Measurements from ENCODE around the gene ITGA1.

The ITGA1 gene

DNA sequence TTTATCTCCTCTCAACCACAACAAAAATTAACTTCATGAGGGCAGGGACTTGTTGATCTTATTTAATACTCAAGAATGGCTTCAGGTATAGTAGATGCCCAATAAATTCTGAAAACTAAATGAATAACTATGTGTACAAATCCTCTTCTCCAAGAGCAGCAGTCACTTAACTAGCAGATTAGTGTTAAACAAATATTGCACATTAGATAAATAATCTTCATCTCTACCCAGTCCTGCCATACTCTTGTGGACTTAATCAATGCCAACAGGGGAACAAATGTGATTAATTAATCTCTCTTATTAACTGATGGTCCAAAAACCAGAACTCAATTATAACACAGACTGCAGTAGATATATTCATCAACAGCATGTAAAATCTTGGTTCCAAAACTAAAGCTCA is 15.0 kb upstream of the ITGA1 start:
- TF ChIP-seq, protein P1, sequence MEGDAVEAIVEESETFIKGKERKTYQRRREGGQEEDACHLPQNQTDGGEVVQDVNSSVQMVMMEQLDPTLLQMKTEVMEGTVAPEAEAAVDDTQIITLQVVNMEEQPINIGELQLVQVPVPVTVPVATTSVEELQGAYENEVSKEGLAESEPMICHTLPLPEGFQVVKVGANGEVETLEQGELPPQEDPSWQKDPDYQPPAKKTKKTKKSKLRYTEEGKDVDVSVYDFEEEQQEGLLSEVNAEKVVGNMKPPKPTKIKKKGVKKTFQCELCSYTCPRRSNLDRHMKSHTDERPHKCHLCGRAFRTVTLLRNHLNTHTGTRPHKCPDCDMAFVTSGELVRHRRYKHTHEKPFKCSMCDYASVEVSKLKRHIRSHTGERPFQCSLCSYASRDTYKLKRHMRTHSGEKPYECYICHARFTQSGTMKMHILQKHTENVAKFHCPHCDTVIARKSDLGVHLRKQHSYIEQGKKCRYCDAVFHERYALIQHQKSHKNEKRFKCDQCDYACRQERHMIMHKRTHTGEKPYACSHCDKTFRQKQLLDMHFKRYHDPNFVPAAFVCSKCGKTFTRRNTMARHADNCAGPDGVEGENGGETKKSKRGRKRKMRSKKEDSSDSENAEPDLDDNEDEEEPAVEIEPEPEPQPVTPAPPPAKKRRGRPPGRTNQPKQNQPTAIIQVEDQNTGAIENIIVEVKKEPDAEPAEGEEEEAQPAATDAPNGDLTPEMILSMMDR (IDR thresholded peaks at IDR 0.05; ENCODE audit: insufficient read depth, low read length, poor library complexity, severe bottlenecking) = no peak
- no peaks in the 10 kb centered on the region for H3K36me3 ChIP-seq (ENCODE audit: control insufficient read depth, insufficient read depth, low read length)
- no peaks in the 10 kb centered on the region for H3K27me3 ChIP-seq (replicated peaks; ENCODE audit: control insufficient read depth, insufficient read depth, low read length)
- H3K4me3 ChIP-seq (replicated peaks; ENCODE audit: low read depth, low read length) = no peak overlapping the region
- no peak for DNase-seq (ENCODE audit: extremely low read depth, insufficient read length)

DNA sequence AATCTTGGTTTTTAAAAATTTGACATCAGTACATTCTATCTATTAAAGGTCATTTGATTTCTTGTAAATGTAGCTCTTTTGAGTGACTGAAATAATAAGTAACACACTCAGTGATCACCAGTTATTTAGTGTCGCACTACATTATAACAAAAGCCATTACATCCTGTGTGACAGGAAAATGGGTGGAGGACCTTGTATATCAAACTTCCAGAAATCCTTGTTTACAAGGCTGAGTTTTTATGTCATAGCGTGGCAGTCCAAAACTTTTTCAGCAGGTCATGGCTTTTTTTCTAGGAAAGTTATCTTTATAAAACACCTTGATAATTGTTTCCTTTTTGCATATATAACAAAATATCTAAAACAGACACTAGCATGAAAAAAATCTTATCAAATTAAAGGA is 14.4 kb upstream of the ITGA1 start:
- H3K4me3 ChIP-seq (replicated peaks; ENCODE audit: low read depth, low read length) = no peak overlapping the region
- TF ChIP-seq, protein P1 (IDR thresholded peaks at IDR 0.05; ENCODE audit: insufficient read depth, low read length, poor library complexity, severe bottlenecking) = no peak
- H3K36me3 ChIP-seq (ENCODE audit: control insufficient read depth, insufficient read depth, low read length) = no peaks in the 10 kb centered on the region
- DNase-seq (ENCODE audit: extremely low read depth, insufficient read length) = no peak
- no peaks in the 10 kb centered on the region for H3K27me3 ChIP-seq (replicated peaks; ENCODE audit: control insufficient read depth, insufficient read depth, low read length)

DNA sequence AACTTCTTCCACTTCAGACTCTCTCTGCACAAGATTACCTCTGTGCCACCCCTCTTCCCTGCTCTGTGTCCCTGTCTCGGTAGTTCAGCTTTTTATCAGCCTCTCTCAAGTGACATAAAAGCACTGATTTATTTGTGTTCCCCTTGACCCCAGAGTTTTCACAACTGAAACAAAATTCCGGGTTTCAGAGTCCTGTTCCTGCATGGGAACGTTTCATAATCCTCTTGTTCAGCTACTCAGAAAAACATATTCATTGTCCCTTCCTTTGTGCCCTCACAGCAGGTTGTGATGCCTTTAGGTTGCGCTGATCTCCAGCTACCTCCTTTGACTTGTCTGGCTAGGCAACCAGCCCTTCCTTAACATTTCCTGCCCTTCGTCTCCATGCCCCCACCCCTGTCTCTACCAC is 13.7 kb upstream of the ITGA1 start:
- Histone ChIP-seq H3K4me3 (replicated peaks; ENCODE audit: low read depth, low read length) (no peak overlapping the region), H3K27me3 (replicated peaks; ENCODE audit: control insufficient read depth, insufficient read depth, low read length) (no peaks in the 10 kb centered on the region), H3K36me3 (ENCODE audit: control insufficient read depth, insufficient read depth, low read length) (no peaks in the 10 kb centered on the region)
- TF ChIP-seq, protein P1 (IDR thresholded peaks at IDR 0.05; ENCODE audit: insufficient read depth, low read length, poor library complexity, severe bottlenecking) = no peak
- DNase-seq (ENCODE audit: extremely low read depth, insufficient read length) = no peak

DNA sequence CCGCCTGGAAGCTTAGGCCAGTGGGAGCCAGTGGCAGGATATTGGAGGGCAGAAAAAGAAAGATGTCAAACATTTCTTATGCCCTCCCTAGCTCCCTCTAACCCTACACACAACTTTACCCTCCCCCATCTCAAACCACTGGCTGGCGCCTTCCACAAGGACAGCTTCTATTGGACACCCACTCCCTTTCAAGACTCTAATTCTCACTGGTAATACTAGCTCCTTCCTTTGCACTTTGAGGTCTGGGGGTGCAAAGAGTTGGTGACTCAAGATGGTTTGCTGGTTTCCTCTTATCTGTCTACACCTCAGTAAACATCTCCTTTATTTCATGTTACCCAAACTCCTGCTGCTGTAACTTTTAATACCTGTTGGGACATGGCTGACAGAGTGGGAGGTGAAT is 11.6 kb upstream of the ITGA1 start:
- TF ChIP-seq, protein P1 (IDR thresholded peaks at IDR 0.05; ENCODE audit: insufficient read depth, low read length, poor library complexity, severe bottlenecking) = no peak
- Histone ChIP-seq H3K4me3 (replicated peaks; ENCODE audit: low read depth, low read length) (no peak overlapping the region), H3K27me3 (replicated peaks; ENCODE audit: control insufficient read depth, insufficient read depth, low read length) (no peaks in the 10 kb centered on the region), H3K36me3 (ENCODE audit: control insufficient read depth, insufficient read depth, low read length) (no peaks in the 10 kb centered on the region)
- no peak for DNase-seq (ENCODE audit: extremely low read depth, insufficient read length)

DNA sequence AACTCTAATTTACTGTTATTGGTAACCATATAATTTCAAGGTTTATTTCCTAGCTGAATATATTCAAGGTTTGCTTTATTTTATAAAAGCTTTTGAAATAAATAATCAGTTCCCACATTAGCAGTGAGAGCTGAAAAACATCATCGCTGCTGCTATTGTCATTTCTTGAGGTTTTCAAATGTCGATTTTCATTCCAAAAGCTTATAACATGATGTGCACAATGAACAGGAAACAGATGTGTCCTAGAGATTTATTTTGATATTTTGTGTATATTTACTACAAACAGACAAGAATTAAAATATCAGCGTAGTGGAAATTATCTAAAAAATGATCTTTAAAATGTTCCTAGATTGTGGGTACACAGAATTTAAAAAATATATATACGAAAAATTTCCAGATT is 10.5 kb upstream of the ITGA1 start:
- no peak overlapping the region for H3K4me3 ChIP-seq (replicated peaks; ENCODE audit: low read depth, low read length)
- TF ChIP-seq, protein P1 (IDR thresholded peaks at IDR 0.05; ENCODE audit: insufficient read depth, low read length, poor library complexity, severe bottlenecking) = no peak
- H3K27me3 ChIP-seq (replicated peaks; ENCODE audit: control insufficient read depth, insufficient read depth, low read length) = no peaks in the 10 kb centered on the region

DNA sequence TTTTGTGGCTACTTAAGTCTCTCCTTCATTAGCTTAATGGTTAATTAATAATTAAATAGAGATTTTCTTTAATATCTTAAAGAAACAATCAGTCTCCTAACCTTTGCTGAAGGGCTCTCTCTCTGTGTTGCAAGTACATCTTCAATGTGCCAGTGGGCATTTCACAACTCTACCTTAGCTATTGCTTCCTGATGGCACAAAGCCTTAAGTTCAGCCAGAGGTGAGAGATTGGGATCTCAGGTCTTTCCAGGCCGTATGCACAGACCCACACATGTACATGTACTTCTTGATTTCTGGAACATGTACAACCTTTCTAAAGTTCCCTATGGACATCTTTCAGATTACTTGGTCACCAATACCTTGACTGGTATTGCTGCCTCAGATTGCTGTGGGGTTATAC is 8.9 kb upstream of the ITGA1 start:
- Histone ChIP-seq H3K36me3 (ENCODE audit: control insufficient read depth, insufficient read depth, low read length) (no peaks in the 10 kb centered on the region), H3K27me3 (replicated peaks; ENCODE audit: control insufficient read depth, insufficient read depth, low read length) (no peaks in the 10 kb centered on the region), H3K4me3 (replicated peaks; ENCODE audit: low read depth, low read length) (no peak overlapping the region)
- TF ChIP-seq, protein P1 (IDR thresholded peaks at IDR 0.05; ENCODE audit: insufficient read depth, low read length, poor library complexity, severe bottlenecking) = no peak
- no peak for DNase-seq (ENCODE audit: extremely low read depth, insufficient read length)

More for the DNA sequence above, 10.5 kb upstream of the ITGA1 start:
- no peak for DNase-seq (ENCODE audit: extremely low read depth, insufficient read length)
- H3K36me3 ChIP-seq (ENCODE audit: control insufficient read depth, insufficient read depth, low read length) = no peaks in the 10 kb centered on the region
